HepG2 (cell line): ENCODE data around the gene CORO7. TPM values are rescaled to one million over a fixed set of nuclear protein-coding genes. Genes with fewer than 3 reads are reported as not detected.

Experiments
- GLI4 ChIP-seq: sonication (generic); formaldehyde crosslinking; IDR thresholded peaks from 2 replicates; pipeline ENCODE4 v1.5.1; 2020; ENCODE audit warnings: missing genetic modification reagents, mild to moderate bottlenecking, moderate library complexity, borderline replicate concordance
- HOXA3 ChIP-seq: sonication (generic); formaldehyde crosslinking; IDR thresholded peaks from 2 replicates; pipeline ENCODE4 v1.5.0; 2020; ENCODE audit warnings: missing genetic modification reagents
- KLF6 ChIP-seq: IDR thresholded peaks from 2 replicates; pipeline ENCODE4 v1.8.0; 2016; ENCODE audit warnings: missing biosample characterization, missing genetic modification reagents
- LCORL ChIP-seq, 2 experiments: fragments of 450-650 bp in 1 of 2; sonication (generic) in 1 of 2; formaldehyde crosslinking in 1 of 2; IDR thresholded peaks; 2 replicates each; pipeline versions ENCODE4 v1.5.0 to v1.6.1; 2017 to 2020; ENCODE audit warnings: antibody characterized with exemption in 1 of 2, missing genetic modification reagents in 1 of 2
- NCOA2 ChIP-seq: sonication (generic); formaldehyde crosslinking; IDR thresholded peaks from 2 replicates; pipeline ENCODE4 v1.8.0; 2022; ENCODE audit warnings: inconsistent platforms
- PITX1 ChIP-seq: sonication (generic); formaldehyde crosslinking; IDR thresholded peaks from 2 replicates; pipeline ENCODE4 v1.5.1; 2020; ENCODE audit warnings: mild to moderate bottlenecking, missing genetic modification reagents
- POLR2G ChIP-seq: fragments of 200-400 bp; formaldehyde crosslinking; IDR thresholded peaks from 2 replicates; pipeline ENCODE4 v1.6.1; 2018; ENCODE audit warnings: mild to moderate bottlenecking, low read depth, low read length, moderate library complexity
- RARG ChIP-seq: sonication (generic); formaldehyde crosslinking; IDR thresholded peaks from 2 replicates; pipeline ENCODE4 v1.4.0; 2020; ENCODE audit warnings: low read depth, mild to moderate bottlenecking, missing genetic modification reagents
- SMAD9 ChIP-seq: sonication (generic); formaldehyde crosslinking; IDR thresholded peaks from 2 replicates; pipeline ENCODE4 v1.5.1; 2020; ENCODE audit warnings: mild to moderate bottlenecking, missing genetic modification reagents
- THAP8 ChIP-seq: sonication (generic); formaldehyde crosslinking; IDR thresholded peaks from 2 replicates; pipeline ENCODE4 v1.5.1; 2020; ENCODE audit warnings: missing genetic modification reagents, mild to moderate bottlenecking, borderline replicate concordance
- TMF1 ChIP-seq: sonication (generic); formaldehyde crosslinking; IDR thresholded peaks from 2 replicates; pipeline ENCODE4 v1.8.1; 2022; ENCODE audit warnings: low read depth, missing genetic modification reagents
- ZBTB3 ChIP-seq: sonication (generic); formaldehyde crosslinking; IDR thresholded peaks from 2 replicates; pipeline ENCODE4 v1.4.0; 2020; ENCODE audit warnings: low read depth, mild to moderate bottlenecking, moderate library complexity, missing genetic modification reagents, borderline replicate concordance
- ZNF543 ChIP-seq: sonication (generic); formaldehyde crosslinking; IDR thresholded peaks from 2 replicates; pipeline ENCODE4 v1.4.0; 2020; ENCODE audit warnings: mild to moderate bottlenecking, missing genetic modification reagents
- ZNF563 ChIP-seq: sonication (generic); formaldehyde crosslinking; IDR thresholded peaks from 2 replicates; pipeline ENCODE4 v1.8.0; 2022; ENCODE audit warnings: mild to moderate bottlenecking, moderate library complexity, missing genetic modification reagents
- ZNF615 ChIP-seq: sonication (generic); formaldehyde crosslinking; IDR thresholded peaks from 2 replicates; pipeline ENCODE4 v1.5.0; 2020; ENCODE audit warnings: mild to moderate bottlenecking, missing genetic modification reagents, borderline replicate concordance
- ZSCAN12 ChIP-seq: sonication (generic); formaldehyde crosslinking; IDR thresholded peaks from 2 replicates; pipeline ENCODE4 v1.9.0; 2021; ENCODE audit warnings: mild to moderate bottlenecking, missing genetic modification reagents
- ZZZ3 ChIP-seq: sonication (generic); formaldehyde crosslinking; IDR thresholded peaks from 2 replicates; pipeline ENCODE4 v1.4.0; 2020; ENCODE audit warnings: missing genetic modification reagents, mild to moderate bottlenecking, borderline replicate concordance
- polyA plus RNA-seq, 8 experiments: library from polyadenylated mRNA; depleted of rRNA in 3 of 8; stranded (reverse) in 7 of 8; unstranded in 1 of 8; fragments of >200 nt; fragmentation: Illumina TruSeq in 4 of 8; extraction: Trizol in 4 of 8; gene quantifications; 2 replicates each; pipeline versions ENCODE4 v1.2.1 to v1.2.3, GENCODE V29; 2011 to 2016; ENCODE audit warnings: low read depth in 4 of 8, missing spikeins in 1 of 8, mixed read lengths in 1 of 8; ENCODE audit not compliant: insufficient read depth in 1 of 8
- total RNA-seq, 5 experiments: library from RNA; depleted of rRNA; stranded (reverse); fragments of >200 nt; fragmentation: Illumina TruSeq; extraction: Trizol; gene quantifications; 2 replicates each; pipeline ENCODE4 v1.2.3, GENCODE V29; 2016; ENCODE audit warnings: low read depth in 1 of 5
- TF ChIP-seq, protein P1 (sequence below): sonication (generic); formaldehyde crosslinking; conservative IDR thresholded peaks from 2 replicates; pipeline ENCODE4 v1.8.0; 2022; ENCODE audit warnings: missing genetic modification reagents
- TF ChIP-seq, protein P2 (sequence below): sonication (generic); formaldehyde crosslinking; IDR thresholded peaks from 2 replicates; pipeline ENCODE4 v1.5.0; 2020; ENCODE audit warnings: mild to moderate bottlenecking, missing genetic modification reagents, borderline replicate concordance
- TF ChIP-seq, protein P3 (sequence below): sonication (generic); formaldehyde crosslinking; conservative IDR thresholded peaks from 2 replicates; pipeline ENCODE4 v1.8.0; 2022; ENCODE audit warnings: low read depth, missing genetic modification reagents

CORO7 gene
- total and polyA plus RNA-seq, 2 of the 13 experiments (the other 11 are each of a cell fraction or from before 2014, with no cell fraction given): 9.9 to 14.3 TPM

DNA sequence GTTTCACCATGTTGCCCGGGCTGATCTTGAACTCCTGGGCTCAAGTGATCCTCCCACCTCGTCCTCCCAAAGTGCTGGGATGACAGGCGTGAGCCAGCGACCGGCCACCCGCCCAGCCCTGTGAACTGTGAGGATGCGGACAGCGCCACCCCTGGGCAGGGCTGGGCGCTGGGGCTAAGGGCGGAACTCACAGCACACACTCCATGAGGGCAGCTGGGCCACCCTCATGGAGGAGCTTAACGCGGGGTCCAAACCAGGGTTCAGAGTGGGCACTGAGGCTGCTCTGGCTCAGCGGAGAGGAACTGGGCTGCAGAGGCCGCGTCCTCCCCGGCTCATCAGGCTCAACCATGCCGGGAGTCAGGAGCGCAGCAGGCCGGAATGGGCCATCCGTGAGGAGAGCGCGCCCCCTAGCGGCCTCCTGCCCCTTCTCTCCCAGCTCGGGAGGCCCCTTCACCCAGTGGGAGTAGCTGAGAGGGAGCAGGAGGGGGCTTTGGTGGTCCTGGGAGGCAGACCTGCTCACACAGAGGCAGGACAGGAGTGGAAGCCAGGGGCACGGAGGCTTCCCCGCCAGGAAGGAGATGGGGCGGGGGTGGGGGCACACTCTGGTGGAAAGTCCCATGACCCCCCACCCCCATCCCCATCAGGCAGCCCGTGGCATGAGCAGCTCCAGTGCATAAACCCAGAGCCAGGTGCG is 13.8 kb downstream of the CORO7 start (continued):
- TF ChIP-seq, protein P1, sequence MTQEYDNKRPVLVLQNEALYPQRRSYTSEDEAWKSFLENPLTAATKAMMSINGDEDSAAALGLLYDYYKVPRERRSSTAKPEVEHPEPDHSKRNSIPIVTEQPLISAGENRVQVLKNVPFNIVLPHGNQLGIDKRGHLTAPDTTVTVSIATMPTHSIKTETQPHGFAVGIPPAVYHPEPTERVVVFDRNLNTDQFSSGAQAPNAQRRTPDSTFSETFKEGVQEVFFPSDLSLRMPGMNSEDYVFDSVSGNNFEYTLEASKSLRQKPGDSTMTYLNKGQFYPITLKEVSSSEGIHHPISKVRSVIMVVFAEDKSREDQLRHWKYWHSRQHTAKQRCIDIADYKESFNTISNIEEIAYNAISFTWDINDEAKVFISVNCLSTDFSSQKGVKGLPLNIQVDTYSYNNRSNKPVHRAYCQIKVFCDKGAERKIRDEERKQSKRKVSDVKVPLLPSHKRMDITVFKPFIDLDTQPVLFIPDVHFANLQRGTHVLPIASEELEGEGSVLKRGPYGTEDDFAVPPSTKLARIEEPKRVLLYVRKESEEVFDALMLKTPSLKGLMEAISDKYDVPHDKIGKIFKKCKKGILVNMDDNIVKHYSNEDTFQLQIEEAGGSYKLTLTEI: no peak
- TF ChIP-seq GLI4 (CRISPR knock-in tag): no peak
- TF ChIP-seq POLR2G: no peak
- TF ChIP-seq ZNF543 (CRISPR knock-in tag): no peak
- TF ChIP-seq, protein P2, sequence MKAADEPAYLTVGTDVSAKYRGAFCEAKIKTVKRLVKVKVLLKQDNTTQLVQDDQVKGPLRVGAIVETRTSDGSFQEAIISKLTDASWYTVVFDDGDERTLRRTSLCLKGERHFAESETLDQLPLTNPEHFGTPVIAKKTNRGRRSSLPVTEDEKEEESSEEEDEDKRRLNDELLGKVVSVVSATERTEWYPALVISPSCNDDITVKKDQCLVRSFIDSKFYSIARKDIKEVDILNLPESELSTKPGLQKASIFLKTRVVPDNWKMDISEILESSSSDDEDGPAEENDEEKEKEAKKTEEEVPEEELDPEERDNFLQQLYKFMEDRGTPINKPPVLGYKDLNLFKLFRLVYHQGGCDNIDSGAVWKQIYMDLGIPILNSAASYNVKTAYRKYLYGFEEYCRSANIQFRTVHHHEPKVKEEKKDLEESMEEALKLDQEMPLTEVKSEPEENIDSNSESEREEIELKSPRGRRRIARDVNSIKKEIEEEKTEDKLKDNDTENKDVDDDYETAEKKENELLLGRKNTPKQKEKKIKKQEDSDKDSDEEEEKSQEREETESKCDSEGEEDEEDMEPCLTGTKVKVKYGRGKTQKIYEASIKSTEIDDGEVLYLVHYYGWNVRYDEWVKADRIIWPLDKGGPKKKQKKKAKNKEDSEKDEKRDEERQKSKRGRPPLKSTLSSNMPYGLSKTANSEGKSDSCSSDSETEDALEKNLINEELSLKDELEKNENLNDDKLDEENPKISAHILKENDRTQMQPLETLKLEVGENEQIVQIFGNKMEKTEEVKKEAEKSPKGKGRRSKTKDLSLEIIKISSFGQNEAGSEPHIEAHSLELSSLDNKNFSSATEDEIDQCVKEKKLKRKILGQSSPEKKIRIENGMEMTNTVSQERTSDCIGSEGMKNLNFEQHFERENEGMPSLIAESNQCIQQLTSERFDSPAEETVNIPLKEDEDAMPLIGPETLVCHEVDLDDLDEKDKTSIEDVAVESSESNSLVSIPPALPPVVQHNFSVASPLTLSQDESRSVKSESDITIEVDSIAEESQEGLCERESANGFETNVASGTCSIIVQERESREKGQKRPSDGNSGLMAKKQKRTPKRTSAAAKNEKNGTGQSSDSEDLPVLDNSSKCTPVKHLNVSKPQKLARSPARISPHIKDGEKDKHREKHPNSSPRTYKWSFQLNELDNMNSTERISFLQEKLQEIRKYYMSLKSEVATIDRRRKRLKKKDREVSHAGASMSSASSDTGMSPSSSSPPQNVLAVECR: no peak; the same call in 1 of the 2 replicates
- TF ChIP-seq KLF6: no peak
- TF ChIP-seq RARG (CRISPR knock-in tag): no peak
- TF ChIP-seq, protein P3, sequence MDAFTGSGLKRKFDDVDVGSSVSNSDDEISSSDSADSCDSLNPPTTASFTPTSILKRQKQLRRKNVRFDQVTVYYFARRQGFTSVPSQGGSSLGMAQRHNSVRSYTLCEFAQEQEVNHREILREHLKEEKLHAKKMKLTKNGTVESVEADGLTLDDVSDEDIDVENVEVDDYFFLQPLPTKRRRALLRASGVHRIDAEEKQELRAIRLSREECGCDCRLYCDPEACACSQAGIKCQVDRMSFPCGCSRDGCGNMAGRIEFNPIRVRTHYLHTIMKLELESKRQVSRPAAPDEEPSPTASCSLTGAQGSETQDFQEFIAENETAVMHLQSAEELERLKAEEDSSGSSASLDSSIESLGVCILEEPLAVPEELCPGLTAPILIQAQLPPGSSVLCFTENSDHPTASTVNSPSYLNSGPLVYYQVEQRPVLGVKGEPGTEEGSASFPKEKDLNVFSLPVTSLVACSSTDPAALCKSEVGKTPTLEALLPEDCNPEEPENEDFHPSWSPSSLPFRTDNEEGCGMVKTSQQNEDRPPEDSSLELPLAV (CRISPR knock-in tag): no peak
- no peak for TF ChIP-seq ZNF615 (CRISPR knock-in tag)
- TF ChIP-seq LCORL (IDR thresholded peaks at IDR 0.05): no peak
- no peak for TF ChIP-seq LCORL (CRISPR knock-in tag; IDR thresholded peaks at IDR 0.05)
- no peak for TF ChIP-seq TMF1
- no peak for TF ChIP-seq ZSCAN12 (CRISPR knock-in tag)
- no peak for TF ChIP-seq SMAD9 (CRISPR knock-in tag)
- no peak for TF ChIP-seq NCOA2 (CRISPR knock-in tag)
- peak; percentile 63 for TF ChIP-seq HOXA3 (CRISPR knock-in tag)
- TF ChIP-seq ZBTB3 (CRISPR knock-in tag): no peak
- TF ChIP-seq ZNF563 (CRISPR knock-in tag): no peak
- TF ChIP-seq ZZZ3 (CRISPR knock-in tag): no peak
- peak; percentile 61; the same call in 1 of the 2 replicates for TF ChIP-seq PITX1
- TF ChIP-seq THAP8: no peak
